Endometrial microvascular endothelial cells (primary cell): ENCODE data around the gene THAP2. TPM values are rescaled to one million over a fixed set of nuclear protein-coding genes. Genes with fewer than 3 reads are reported as not detected.
"Not testable (repeated sequence)": the region's sequence is repeated elsewhere in the genome, so short reads cannot be mapped to it uniquely, and the experiment has no call there.

Experiments
- in situ Hi-C: cut with HindIII; loops from 2 replicates; pipeline ENCODE4 v1.10.0; 2017; ENCODE audit warnings: low sequenced_read_pairs, low pct_unique_long_range_greater_than_20kb; ENCODE audit errors: inconsistent ontology term
- total RNA-seq: library from RNA; depleted of rRNA; stranded (reverse); fragments of >200 nt; gene quantifications from one replicate; pipeline ENCODE4 v1.2.3, GENCODE V29; 2015; ENCODE audit errors: inconsistent ontology term

The THAP2 gene
- total RNA-seq, 1 donor from 2014 or later, result 3.0 TPM

GRCh38 chr12:71693651-71694050 lies 29.6 kb downstream of the THAP2 start:
- in situ Hi-C loops, result not testable (repeated sequence)

- in situ Hi-C loops, result no loop called here
These were observed 30.2 kb downstream of the THAP2 start for GRCh38 chr12:71694099-71694820.

DNA sequence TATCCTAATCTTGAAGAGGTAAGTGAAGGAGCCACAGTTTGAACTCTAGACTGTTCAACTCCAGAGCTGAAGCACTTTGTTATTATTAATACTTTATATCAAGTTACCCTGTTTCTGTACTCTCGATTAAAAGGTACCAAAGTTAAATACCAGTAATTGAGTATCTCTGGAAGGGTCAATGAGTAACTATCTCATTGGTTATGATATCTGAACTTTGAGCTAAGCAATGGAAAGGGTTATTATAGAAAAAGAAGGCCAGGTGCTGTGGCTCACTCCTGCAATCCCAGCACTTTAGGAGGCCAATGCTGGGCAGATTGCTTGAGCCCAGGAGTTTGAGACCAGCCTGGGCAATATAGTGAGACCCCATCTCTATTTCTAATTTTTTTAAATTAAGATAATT lies 31.7 kb downstream of the THAP2 start:
- in situ Hi-C loops, result no loop called here

DNA sequence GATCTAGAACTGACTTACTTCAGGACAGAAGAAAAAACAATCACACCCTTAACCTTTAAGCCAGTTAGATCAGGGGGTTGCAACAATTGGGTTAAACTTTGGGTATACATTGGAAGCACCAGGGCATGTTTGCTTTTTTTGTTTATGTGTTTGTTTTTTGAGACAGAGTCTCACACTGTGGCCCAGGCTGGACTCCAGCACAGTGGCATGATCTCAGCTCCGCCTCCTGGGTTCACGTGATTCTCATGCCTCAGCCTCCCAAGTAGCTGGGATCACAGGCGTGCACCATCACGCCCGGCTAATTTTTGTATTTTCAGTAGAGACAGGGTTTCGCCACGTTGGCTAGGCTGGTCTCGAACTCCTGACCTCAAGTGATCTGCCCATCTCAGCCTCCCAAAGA lies 38.1 kb downstream of the THAP2 start:
- in situ Hi-C loops, result not testable (repeated sequence)

DNA sequence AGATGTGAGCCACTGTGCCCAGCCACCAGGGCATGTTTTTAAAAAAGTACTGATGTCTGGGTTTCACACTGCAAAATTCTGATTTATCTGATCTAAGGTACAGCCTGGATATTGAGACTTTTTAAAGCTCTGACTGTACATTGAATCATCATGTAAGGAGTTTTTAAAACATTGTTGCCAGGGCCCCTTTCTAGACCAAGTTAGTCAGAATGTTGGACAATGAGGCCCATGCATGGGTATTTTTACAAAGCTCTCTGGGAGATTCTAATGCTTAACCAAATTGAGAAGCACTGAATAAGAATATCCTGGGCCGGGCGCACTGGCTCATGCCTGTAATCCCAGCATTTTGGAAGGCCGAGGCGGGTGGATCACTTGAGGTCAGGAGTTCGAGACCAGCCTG lies 38.5 kb downstream of the THAP2 start:
- in situ Hi-C loops, result no loop called here

GRCh38 chr12:71703206-71703605 lies 39.1 kb downstream of the THAP2 start:
- in situ Hi-C loops, result no loop called here

GRCh38 chr12:71704920-71705319 lies 40.8 kb downstream of the THAP2 start:
- in situ Hi-C loops, result no loop called here

DNA sequence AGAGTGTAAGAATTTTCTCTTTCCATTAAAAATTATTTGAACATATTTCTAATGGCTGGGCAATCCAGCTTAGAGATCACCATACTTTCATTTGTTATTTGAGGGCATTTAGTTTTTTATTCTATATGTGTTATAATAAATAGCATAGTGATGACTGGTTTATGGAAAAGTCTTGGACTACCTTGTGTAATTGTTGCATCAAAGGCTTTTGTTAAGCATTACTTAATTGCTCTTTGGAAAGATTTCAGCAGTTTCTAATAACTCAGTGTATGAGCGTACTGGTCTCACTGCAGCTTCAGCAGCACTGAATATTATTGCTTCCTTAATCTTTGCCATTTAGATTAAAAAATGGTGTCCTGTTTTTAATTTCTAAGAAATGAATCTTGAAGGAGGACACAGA lies 44.6 kb downstream of the THAP2 start:
- in situ Hi-C loops, result no loop called here

DNA sequence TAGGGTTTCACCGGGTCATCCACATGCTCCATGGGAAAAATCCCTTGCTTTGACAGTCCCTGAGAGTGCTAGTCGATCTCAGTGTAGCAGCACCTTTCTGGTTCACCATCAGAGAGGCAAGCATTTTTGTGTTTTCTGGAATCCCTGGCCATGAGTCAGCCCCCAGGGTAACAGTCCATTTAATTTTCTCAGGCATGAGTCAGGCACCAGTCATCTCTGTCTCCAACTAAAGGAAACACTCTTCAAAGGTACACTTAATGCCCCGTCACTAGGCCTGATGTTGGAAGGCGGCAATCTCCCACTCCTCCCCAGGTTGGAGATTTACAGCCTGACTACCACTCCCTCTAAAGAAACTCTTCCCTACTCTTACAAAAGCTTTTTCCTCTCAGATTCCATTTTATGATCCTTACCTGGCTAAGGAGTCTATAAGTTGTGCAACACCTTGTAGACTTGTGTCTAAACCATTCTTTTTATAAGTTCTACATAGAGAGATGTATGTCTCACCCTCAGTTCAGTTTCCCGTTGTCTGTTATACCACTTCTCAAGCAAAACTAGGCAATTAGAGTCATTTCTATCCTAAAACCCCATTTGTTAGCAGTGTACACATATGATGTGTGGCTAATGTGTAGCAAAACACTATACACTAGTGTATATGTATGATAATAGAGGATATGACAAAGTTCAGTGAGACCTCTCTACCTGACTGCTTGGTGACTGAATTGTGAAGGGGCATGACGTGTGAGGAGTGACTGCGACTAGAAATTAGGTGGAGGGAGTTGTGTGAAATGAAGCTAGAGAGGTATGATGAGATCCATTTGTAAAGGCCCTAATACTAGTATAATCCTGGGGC lies 46.4 kb downstream of the THAP2 start:
- in situ Hi-C loops, result no loop called here

DNA sequence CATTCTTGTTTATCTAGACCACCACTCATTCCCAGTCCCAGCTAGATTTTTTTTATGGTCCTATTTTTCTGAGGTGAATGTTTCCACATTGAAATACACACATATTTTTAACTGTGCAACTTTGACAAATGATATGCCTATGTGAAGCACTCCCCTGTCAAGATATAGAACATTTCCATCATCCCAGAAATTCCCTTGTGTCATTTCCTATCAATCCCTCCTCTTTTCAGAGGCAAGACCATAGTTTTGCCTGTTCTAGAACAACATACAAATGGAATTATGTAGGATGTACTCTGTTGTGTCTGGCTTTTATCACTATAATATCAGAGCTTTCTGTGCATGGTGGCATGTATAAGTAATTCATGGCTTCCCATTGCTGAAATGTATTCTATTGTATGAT lies 54.5 kb downstream of the THAP2 start:
- in situ Hi-C loops, result no loop called here

DNA sequence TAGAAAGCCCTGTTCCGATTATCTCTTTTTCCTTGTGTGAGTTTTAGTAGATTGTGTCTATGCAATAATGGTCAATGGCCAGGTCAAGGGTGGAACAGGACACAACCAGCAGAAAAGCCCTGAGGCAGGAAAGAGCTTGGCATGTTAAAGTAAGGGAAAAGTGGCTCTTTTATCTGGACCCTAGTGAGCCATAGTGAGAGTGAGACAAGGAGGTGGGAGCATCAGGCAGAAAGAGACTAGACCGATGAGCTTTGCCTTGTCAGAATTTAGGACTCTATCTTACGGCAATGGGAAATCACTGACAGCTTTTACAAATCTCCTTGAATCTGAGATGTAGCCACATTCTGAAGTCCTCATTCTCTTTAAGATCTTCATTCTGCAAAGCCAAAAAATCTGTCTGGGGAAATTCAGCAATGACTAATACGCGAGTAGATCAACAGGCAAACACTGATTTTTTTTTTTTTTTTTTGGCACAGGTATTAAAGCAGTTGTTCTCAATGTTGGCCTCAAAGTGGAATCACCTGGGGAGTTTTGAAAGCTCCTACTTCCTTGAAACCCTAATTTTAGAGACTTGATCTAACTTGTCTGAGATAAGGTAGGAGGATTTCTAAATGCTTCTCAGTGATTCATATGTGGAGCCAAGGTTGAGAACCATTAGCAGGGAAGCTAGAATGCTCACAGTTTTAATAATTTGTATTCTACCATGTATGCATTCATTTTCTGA lies 55.7 kb downstream of the THAP2 start:
- in situ Hi-C loops, result no loop called here

- in situ Hi-C loops, result no loop called here
These were observed 57.8 kb downstream of the THAP2 start for GRCh38 chr12:71721783-71722505.

- in situ Hi-C loops, result no loop called here
These were observed 60.9 kb downstream of the THAP2 start for GRCh38 chr12:71725011-71725410.

DNA sequence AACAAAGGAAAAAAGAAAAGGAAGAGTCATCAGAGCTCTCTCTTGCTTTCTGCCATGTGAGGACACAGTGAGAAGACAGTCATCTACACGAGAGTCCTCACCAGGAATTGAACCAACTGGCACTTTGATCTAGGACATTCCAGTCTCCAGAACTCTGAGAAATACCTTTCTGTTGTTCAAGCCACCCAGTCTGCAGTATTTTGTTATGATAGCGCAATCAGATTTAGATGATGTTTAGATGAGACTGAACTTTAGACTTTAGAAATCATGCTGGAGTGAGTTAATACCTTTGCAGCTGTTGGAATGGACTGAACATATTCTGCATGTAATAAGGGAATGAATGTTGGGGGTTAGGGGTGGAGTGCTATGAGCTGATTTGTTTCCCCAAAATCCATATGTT lies 62.4 kb downstream of the THAP2 start:
- in situ Hi-C loops, result no loop called here

- in situ Hi-C loops, result no loop called here
These were observed 63.9 kb downstream of the THAP2 start for GRCh38 chr12:71727958-71728357.
